ENCODE measurements around the gene IGDCC3.
"Not testable (repeated sequence)": the region's sequence is repeated elsewhere in the genome, so short reads cannot be mapped to it uniquely, and the experiment has no call there.

IGDCC3 gene

GRCh38 chr15:65405791-65406423, 28.1 kb upstream of the IGDCC3 start:
- DNase-seq, result no peak

GRCh38 chr15:65404186-65404872, 26.5 kb upstream of the IGDCC3 start:
- no peak for DNase-seq

GRCh38 chr15:65402961-65403360, 25.2 kb upstream of the IGDCC3 start:
- no peak for DNase-seq

GRCh38 chr15:65401611-65402240, 23.9 kb upstream of the IGDCC3 start:
- no peak for DNase-seq

GRCh38 chr15:65400760-65401610, 23.2 kb upstream of the IGDCC3 start:
- peak; percentile 86 for DNase-seq

- DNase-seq, result no peak
Measured at GRCh38 chr15:65399997-65400396, 22.2 kb upstream of the IGDCC3 start.

GRCh38 chr15:65399001-65399706, 21.4 kb upstream of the IGDCC3 start:
- no peak for DNase-seq

GRCh38 chr15:65398486-65398885, 20.7 kb upstream of the IGDCC3 start:
- DNase-seq, result not testable (repeated sequence)

- no peak for DNase-seq
Measured at GRCh38 chr15:65396965-65397317, 19.1 kb upstream of the IGDCC3 start.

GRCh38 chr15:65396283-65396964, 18.6 kb upstream of the IGDCC3 start:
- no peak for DNase-seq

GRCh38 chr15:65395567-65396202, 17.9 kb upstream of the IGDCC3 start:
- peak; percentile 76 for DNase-seq

GRCh38 chr15:65394936-65395335, 17.1 kb upstream of the IGDCC3 start:
- no peak for DNase-seq

- DNase-seq, result no peak
Measured at GRCh38 chr15:65394280-65394789, 16.5 kb upstream of the IGDCC3 start.

- no peak for DNase-seq
Measured at GRCh38 chr15:65393557-65393956, 15.8 kb upstream of the IGDCC3 start.

GRCh38 chr15:65393091-65393490, 15.3 kb upstream of the IGDCC3 start:
- no peak for DNase-seq

- no peak for DNase-seq
Measured at GRCh38 chr15:65392368-65392767, 14.6 kb upstream of the IGDCC3 start.

- DNase-seq, result no peak
Measured at GRCh38 chr15:65391732-65392131, 13.9 kb upstream of the IGDCC3 start.

- no peak for DNase-seq
Measured at GRCh38 chr15:65390447-65390846, 12.6 kb upstream of the IGDCC3 start.

GRCh38 chr15:65389226-65389625, 11.4 kb upstream of the IGDCC3 start:
- no peak for DNase-seq

GRCh38 chr15:65388306-65389080, 10.7 kb upstream of the IGDCC3 start:
- DNase-seq, result no peak

GRCh38 chr15:65386886-65387285, 9.1 kb upstream of the IGDCC3 start:
- no peak for DNase-seq
